ENCODE measurements around the gene IGFL3.
"Not testable (repeated sequence)": the region's sequence is repeated elsewhere in the genome, so short reads cannot be mapped to it uniquely, and the experiment has no call there.

The IGFL3 gene

GRCh38 chr19:46124638-46125115 lies at the start of gene IGFL3:
TSS of gene IGFL3 (minus strand) at chr19:46124688. CDS start at chr19:46124649, 39 bp downstream.
- no peak for DNase-seq

GRCh38 chr19:46173886-46174480 lies 49.5 kb upstream of the IGFL3 start:
- DNase-seq, result no peak

GRCh38 chr19:46162731-46163130 lies 38.2 kb upstream of the IGFL3 start:
- no peak for DNase-seq

- not testable (repeated sequence) for DNase-seq
These were observed 37.3 kb upstream of the IGFL3 start for GRCh38 chr19:46161642-46162257.

- DNase-seq, result no peak
These were observed 35.8 kb upstream of the IGFL3 start for GRCh38 chr19:46160233-46160775.

GRCh38 chr19:46159418-46160232 lies 35.1 kb upstream of the IGFL3 start:
- no peak for DNase-seq

GRCh38 chr19:46155237-46155636 lies 30.7 kb upstream of the IGFL3 start:
- no peak for DNase-seq

- no peak for DNase-seq
These were observed 26.1 kb upstream of the IGFL3 start for GRCh38 chr19:46150606-46151005.

GRCh38 chr19:46147791-46148288 lies 23.4 kb upstream of the IGFL3 start, which contains the start of gene IGFL2:
TSS of gene IGFL2 (plus strand) at chr19:46148238. CDS start at chr19:46148279, 41 bp downstream.
- DNase-seq, result no peak

- DNase-seq, result no peak
These were observed 22.8 kb upstream of the IGFL3 start for GRCh38 chr19:46147166-46147740.

GRCh38 chr19:46144756-46145155 lies 20.3 kb upstream of the IGFL3 start:
- no peak for DNase-seq

GRCh38 chr19:46142294-46142693 lies 17.8 kb upstream of the IGFL3 start:
- DNase-seq, result no peak

GRCh38 chr19:46141421-46141820 lies 16.9 kb upstream of the IGFL3 start:
- no peak for DNase-seq

GRCh38 chr19:46137915-46138473 lies 13.5 kb upstream of the IGFL3 start:
- DNase-seq, result no peak

GRCh38 chr19:46134527-46134926 lies 10.0 kb upstream of the IGFL3 start:
- no peak for DNase-seq

GRCh38 chr19:46133777-46134241 lies 9.3 kb upstream of the IGFL3 start:
- no peak for DNase-seq

- DNase-seq, result no peak
These were observed 8.7 kb upstream of the IGFL3 start for GRCh38 chr19:46133101-46133627.

GRCh38 chr19:46132508-46133100 lies 8.1 kb upstream of the IGFL3 start:
- DNase-seq, result no peak

- DNase-seq, result no peak
These were observed 7.1 kb upstream of the IGFL3 start for GRCh38 chr19:46131485-46132143.

- no peak for DNase-seq
These were observed 1.6 kb upstream of the IGFL3 start for GRCh38 chr19:46126086-46126580.

GRCh38 chr19:46125447-46125846 lies 959 bp upstream of the IGFL3 start:
- DNase-seq, result no peak
